CD4-positive, alpha-beta T cell treated with Interleukin-6 for 4 hours (primary cell): ENCODE results near the gene DCLRE1A.

Experiments used
- DNase-seq: peaks from one replicate; pipeline ENCODE4 v3.0.0-alpha.2; 2020; ENCODE audit warnings: mixed read lengths

DCLRE1A gene

DNA sequence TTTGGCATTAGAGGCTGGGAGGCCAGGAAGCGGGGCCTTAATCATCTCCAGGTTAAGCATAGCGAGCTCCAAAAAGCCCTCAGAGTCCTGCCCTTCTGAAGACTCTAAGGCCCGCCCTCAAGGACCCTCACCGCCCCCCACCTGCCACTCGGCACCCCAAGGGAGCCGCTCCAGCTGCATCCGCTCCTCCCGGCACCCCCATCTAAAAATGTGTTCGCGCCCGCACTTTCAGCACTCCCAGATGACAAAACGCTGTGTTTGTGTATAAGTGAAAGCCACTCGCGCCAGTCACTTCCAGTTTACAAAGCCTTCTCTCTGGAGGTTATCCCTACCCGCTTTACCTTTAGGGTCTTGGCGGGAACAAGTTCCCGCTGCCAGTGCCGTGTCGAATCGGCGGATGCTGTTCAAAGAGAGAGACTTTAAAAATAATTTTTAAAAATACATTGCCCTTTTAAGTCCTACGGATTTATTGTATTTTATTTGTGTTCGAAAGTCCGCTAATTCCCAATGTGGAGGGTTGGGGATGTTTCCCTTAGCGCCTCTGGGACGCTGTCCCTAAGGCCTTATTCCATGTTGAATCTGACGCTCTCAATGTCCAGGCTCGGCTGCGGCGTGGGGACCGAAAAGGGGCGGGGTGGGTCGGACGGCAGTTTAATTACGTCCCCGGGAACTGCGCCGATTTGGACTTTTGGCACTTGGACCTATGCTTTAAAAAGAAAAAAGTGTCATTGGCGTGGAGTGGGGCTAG is at the start of gene DCLRE1A, which contains the start of gene NHLRC2:
Gene DCLRE1A, minus strand, starts transcription at position 70 of the 748 bp plus-strand sequence. CDS start 900 bp downstream, outside the sequence.
Gene NHLRC2, plus strand, starts transcription at position 649 of the 748 bp plus-strand sequence. CDS start 212 bp downstream, outside the sequence.
- DNase-seq = peak; percentile 71

DNA sequence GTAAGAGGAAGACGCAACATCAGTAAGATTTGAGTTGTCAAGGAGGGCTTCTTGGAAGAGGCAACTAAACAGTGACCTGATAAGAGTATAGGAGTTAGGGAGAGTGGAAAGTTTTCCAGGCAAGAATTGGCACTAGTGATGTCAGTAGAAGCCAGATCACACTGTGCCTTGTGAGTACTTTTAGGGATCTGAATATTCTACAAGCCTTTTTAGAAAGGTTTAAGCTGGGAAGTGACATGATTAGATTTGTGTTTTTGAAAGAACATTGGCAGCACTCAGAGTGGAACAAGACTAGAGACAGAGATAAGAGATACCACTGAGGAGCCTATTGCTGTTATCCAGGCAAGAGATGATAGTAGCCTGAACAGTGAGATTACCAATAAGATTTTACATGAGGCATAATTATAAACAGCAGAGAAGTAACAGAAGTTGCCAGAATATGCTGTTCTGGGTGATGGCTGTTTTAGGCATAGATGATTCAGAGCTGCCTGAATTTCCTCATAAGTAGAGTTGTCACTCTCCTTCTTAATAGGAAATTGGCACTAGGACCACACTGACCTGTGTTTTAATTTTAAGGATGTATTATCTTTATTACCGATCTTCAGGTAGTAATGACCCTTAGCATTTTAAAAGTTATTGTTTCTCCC is 46.2 kb upstream of the DCLRE1A start:
- DNase-seq = no peak

DNA sequence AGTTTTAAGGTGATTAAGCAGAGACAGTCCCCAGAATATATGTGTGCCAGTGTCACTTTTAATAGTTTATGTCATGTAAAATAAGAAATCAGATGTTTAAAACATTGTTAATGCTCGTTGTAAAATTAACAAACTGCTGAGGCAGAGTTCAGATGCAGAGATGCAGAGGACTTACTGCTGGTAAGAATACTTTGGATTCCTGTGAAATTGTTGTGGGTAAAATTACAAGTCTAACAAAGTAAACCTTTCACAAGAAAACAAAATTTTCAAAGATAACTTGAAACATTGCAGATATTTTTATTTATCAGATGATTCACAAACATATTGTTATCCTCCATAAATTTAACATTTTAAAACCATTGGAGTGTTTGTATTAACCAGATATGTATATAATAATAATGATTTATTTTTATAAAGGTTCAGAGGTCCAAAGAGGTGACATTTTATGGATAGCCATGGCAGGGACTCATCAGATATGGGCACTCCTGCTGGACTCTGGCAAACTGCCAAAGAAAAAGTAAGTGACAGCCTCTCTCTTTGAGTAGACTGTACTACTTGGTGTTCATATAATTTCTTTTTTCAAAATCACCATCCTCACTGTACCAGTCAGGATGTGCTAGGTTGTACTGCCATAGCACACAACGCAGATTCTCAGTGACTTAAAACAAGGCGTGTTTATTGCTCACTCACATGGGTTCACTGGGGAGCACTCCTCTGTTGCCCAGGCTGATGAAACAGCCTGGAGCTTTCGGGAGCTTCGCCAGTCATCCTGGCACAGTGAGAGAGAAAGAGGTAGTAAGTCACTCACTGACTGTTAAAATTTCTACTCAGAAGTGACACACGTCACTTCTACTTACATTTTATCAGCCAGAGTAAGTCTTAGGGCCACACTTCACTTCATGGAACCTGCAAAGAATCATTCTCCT is 44.1 kb upstream of the DCLRE1A start:
- DNase-seq = no peak

DNA sequence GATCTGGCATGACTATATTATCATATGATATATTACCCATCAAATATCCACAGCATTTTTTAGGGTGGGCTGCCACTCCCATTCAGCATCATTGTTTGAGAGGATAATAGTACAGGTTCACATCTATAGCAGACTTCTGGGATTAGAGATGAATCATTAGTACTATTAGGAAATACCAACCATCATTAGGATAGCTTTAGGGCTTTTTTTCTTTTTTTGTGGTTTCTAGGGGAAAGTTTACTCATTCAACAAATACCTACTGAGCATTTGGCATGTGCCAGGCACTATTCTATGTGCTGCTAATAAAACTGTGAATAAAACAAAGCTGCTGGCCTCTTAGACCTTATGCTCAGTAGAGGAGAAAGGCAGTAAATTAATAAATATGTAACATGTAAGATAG is 41.1 kb upstream of the DCLRE1A start:
- no peak for DNase-seq

DNA sequence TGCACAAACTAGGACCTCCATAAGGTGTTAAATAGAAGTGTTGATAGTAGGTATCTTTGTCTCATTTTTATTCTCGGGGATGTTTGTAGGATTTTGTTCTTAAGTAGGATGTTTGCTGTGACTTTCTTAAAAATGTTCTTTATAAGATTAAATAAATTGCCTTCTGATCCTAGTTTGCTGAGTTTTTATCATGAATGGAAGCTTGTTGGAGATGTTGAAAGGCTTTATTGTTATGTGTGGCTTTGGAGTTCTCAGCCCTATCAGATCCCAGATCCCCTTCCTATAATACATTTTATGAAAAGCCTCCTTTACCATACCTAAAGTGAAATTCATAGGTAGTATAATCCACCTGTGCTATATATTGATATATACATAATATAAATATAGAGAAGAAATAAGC is 40.7 kb upstream of the DCLRE1A start:
- no peak for DNase-seq

DNA sequence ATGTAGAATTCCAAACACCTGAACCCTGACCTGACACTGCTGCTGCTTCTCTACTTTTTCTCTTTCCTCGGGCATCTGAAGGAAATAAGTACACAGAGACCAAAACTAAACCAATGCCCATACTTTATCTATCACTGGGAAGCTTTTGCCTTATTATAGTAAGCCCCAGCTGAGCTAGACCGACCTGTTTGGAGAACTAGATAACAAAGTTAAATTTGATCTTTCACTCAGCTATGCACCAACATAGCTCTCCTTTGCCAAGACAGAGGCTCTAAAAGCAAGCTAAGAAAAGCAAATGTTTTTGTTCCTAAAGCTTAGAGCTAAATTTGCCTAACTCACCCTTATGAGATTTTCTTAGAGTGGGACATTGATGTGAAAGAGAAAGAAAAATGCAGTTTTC is 39.7 kb upstream of the DCLRE1A start:
- DNase-seq = no peak

DNA sequence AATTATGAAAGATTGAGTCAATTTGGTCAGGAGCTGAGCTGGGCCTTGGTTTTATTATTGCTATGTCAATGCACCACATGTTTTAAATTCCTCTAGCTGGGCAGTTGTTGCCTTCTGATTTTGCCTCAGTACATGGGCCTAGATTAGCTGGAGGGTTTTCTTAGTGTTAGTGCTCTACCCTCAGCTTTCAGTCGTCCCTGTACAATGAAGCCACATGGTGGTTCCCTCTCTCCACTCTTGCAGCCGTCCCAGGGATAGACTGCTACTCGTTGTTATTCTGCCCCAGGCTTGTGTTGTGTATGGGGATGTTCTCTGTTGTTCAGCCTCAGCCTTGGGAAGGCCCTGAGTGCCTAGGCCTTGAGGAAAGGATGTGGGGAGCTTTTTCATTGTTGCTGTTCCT is 37.6 kb upstream of the DCLRE1A start:
- DNase-seq = no peak

DNA sequence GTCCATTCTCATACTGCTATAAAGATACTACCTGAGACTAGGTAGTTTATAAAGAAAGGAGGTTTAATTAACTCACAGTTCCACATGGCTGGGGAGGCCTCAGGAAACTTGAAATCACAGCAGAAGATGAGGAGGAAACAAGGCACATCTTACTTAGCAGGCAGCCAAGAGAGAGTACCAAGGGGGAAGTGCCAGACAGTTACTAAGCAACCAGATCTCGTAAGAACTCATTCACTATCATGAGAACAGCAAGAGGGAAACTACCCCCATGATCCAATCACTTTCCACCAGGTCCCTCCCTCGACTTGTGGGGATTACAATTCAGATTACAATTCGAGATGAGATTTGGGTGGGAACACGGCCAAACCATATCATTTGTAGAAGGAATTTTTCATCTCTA is 36.9 kb upstream of the DCLRE1A start:
- no peak for DNase-seq

DNA sequence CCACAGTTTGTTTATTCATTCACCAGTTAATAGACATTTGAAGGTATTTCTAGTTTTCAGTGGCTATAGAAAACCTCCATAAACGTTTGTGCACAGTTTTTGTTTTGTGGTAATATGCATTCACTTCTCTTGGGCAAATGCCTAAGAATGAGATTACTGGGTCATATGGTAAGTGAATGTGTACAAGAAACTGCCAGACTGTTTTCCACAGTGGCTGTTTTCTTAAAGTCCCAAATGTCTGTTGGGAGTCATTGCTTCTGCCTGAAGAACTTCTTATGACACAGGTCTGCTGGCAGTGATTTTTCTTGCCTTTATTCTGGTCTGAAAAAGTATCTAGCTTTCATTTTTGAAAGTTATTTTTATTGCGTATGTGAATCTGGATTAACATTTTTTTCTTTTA is 36.0 kb upstream of the DCLRE1A start:
- no peak for DNase-seq

DNA sequence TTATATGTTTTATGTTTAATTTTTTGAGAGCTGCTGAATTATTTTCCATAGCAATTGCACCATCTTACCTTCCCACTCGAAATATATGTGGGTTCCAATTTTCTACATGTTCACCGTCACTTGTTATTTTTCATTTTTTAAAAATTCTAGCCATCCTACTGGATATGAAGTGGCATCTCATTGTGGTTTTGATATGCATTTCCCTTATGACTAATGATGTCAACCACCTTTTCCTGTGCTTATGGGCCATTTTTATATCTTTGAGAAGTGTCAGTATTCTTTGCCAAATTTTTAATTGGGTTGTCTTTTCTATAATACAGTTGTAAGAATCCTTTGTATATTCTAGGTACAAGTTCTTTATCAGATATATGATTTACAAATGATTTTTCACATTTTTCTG is 28.4 kb upstream of the DCLRE1A start:
- DNase-seq = no peak

DNA sequence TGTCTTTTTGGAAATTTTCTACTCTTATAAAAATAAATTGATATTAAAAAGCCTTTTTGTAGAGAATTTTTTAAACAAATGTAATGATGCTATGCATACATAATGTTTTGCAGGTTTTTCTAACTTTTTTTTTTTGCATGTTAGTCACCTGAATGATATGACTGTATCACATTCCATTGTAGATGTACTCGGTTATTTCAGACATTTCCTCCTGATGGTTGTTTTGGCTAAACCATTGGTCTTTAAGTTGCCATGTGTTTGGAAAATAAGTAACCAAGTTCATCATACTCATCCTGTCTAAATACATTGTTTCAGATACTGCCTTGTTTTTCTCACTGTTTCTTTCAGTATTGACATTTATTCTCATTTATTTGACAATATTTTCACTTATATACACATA is 26.4 kb upstream of the DCLRE1A start:
- DNase-seq = no peak

DNA sequence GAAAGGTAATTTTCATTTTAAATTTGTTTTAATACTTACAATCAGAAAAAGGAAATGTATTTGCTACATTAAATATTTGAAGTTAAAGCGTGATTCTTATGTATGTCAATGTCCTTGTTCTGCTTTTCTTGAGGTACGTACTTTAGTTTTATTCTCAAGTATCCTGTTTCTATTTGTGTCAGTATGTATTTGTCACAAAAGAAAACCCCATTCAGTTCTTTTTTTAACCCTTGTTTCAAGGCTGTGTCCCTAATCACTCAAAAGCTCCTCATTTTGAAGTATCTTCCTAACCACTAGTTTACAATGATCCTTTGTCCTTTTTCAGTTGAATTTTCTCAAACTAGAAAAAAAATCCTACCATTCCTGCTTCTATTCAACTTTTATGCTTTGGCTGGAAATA is 25.8 kb upstream of the DCLRE1A start:
- DNase-seq = no peak

DNA sequence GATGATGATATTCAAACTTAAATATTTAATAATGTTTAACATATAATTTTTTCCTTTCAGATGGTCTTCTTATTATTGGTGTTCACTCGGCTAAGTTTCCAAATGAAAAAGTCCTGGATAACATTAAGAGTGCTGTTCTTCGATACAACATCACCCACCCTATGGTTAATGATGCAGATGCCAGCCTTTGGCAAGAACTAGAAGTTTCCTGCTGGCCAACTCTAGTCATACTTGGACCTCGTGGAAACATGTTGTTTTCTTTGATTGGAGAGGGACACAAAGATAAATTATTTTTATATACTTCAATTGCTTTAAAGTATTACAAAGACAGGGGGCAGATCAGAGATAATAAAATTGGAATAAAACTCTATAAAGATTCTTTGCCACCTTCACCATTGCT is 22.6 kb upstream of the DCLRE1A start:
- DNase-seq = no peak

DNA sequence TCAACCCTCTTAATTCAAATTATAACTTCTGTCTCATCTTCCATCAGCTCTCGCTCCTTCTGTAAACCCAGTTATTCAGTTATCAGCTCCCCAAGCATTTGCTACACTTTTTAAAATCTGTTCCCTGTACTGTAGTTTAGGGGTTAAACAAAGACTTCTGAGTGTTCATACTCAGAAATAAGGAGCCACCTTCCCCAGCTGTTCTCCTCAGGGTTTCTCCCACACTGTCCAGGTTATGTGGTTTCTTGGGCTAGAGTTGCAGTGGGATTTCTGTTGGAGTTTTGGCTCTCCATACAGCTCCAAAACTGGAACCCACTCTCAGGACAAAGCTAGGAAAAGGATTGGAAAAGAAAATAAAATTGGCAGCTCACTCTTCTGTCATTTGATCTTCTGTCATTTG is 21.3 kb upstream of the DCLRE1A start:
- DNase-seq = no peak

DNA sequence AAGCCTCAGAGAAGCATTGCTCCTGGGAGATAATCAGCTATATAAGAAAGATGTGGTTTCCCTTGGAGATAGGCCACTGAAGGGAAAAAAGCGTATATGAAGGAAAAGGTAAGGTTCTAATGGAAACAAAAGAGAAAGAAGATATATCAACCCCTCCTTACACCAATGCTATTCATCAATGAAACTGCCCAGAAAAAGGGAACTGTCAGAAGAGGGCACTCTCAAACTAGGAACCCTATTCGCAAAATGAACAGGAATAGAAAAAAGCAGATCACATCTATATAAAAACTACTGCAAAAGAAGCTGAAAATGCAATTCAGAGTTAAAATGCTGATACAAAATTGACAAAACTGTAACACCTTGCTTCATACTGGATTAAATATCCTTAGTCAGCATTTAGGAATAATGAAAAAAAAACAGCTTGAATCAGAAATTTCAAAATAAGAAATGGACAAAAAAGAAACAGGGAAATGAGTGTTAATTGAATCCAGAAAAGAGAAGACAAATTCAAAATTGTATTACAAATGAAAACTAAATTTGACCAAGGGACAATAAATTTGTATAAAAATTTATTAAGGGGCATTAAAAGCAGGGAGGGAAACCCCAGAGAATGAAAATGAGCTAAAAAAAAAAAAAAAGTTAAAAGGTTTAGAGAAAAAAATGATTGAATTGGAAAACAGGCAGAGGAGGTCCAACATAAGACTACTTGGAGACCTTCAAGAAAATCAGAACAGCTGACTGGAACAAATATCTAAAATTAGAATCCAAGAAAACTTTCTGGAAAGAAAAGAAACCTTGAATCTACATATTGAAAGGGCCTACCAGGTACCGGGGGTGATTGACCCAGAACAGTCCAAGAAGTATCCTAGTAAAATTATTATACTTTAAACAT is 18.5 kb upstream of the DCLRE1A start:
- no peak for DNase-seq

DNA sequence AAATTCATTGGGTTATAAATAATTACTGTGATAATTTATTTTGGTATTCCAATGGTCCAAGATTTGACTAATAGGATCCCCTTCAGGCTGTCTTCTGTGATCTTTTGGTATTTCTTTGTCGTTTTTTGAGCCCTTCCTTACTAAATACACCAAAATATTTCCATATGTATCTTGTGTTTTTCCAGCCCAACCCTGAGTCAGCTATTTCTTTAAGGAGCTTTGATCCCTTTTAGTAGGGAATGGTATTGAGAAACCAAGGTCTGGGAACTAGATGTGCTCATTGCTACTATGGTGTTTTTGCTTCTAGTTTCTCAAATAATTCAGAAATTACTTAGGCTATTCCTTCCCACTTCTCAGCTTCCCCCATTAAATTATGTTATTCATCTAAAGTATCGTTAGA is 15.9 kb upstream of the DCLRE1A start:
- no peak for DNase-seq

DNA sequence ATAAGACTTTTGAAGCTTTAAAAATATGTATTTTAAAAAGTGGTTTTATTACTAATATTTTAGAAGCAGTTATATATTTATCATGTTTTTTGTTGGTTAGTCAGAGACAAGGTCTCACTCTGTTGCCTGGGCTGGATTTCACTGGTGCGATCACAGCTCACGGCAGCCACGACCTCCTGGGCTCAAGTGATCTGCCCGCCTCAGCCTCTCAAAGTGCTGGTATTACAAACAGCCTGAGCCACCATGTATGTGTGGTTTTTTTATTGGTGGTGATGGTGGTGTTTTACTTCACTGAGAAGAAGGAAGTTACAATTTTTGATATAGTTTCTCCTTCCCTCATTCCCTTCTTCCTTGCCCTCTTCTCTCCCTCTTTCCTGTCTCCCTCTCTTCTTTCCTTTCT is 14.0 kb upstream of the DCLRE1A start:
- DNase-seq = no peak

DNA sequence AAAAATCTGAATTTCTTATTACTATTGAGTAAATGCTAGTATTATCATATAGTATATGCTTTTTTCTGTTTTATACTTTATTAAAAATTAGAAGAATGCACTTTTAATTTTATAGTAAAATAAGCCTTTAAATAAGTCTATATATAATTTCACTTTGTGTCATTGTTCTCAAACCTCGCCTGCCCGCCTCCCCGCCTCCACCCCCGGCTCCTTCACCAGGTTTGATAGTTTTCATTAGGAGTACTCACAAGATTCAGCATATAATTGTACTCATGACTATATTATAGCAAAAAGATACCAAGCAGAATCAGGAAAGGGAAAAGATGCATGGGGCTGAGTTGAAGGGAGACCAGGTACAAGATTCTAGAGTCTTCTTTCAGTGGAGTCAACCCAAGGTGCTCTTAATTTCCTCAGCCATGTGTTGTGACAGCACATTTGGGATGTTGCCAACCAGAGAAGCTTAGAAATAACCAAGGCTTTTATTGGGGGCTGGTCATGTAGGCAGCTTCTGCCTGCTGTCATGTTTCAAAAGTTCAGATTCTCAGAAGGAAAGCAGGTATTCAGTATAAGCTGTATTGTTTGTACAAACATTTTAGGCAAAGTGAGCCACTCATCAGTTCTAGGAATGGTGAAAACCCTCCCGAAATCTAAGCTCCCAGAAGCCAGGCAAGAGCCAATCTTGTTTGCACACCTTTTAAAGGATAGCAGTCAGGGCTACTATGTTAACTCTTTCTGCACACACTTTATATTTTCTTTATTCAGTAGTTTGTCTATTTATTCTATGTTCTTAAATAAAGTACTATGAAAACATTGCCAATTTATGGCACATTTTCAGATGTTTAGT is 12.9 kb upstream of the DCLRE1A start:
- no peak for DNase-seq

DNA sequence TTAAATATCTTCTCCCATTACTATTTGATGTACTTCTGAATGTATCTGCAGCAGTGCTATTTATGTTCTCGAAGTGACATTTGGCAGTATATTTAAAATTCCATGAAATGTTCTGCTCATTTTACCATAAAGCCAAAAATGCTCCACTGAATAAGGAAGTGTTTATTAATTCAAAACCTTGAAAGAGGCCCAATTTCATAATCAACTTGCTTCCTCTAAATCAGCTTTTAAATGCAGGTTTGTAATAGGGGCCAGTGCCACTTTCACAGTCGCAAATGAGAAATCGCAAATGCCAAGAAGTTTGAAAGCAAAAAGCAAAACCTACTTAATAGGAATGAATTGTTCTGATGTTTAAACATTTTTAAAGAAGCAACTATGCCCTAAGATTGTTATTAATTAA is 12.0 kb upstream of the DCLRE1A start:
- DNase-seq = no peak

DNA sequence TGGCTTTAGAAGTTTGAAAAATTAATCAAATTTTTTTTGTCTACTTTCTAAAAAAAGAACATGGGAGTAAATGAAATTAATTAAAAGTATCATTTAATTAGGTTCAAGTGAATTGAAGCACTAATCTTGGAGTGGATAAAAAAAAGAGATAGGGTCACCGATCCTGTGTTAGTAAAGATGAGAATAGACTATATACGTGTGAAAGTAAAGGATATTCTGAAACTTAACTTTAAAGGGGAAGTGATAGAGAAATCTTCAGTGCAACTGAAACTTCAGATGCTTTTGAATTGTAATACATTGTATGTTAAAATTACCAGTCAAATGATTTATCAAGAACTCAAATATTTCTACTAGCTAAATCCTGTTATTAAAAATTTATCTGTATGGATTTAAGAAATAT is 5.4 kb upstream of the DCLRE1A start:
- no peak for DNase-seq

DNA sequence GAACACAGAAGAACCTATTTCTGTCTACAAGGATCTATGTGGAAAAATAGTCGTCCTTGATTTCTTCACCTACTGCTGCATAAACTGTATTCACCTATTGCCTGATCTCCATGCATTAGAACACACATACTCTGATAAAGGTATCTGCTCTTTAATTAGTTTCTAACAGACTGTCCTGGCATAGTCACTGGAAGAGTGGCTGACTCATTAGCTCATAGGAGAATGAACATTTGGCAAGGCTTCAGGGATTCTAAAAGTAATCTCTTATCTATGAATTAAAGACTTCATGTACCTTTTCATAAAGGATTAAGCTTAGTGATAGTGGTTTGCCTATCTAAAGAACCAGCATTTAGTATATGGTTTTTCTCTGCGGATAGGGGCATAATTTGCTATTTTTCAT is 4.7 kb upstream of the DCLRE1A start:
- DNase-seq = no peak

DNA sequence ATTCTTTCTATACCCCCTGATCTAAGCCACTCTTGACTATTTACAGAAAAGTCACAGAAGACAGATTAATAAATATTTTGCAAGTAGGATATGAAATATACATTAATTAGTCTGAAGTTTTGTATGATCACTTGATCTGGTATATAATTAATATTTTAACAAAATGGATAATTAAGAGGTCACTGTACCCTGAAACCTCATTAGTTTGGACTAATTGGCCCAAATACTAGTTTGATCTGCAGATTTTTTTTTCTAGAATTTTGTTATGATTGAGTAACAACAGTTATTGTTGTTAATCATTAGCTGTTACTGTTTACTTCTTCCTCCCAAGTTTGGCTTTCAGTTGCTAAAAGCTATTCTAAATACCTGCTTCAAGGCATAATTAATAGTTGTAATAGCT is 3.3 kb upstream of the DCLRE1A start:
- no peak for DNase-seq
